ENCODE measurements around the gene MTERF2. TPM values are rescaled to one million over a fixed set of nuclear protein-coding genes. Genes with fewer than 3 reads are reported as not detected.
"Not testable (repeated sequence)": the region's sequence is repeated elsewhere in the genome, so short reads cannot be mapped to it uniquely, and the experiment has no call there.

MTERF2 gene
- 1.4 and 1.5 TPM in 2 replicates for total RNA-seq (2014; rRNA removed; shearing (Covaris generic); ENCODE audit: low replicate concordance)

GRCh38 chr12:106986625-106987389 is at the start of gene MTERF2:
TSS of gene MTERF2 (minus strand) at chr12:106987146. CDS start at chr12:106978714, 8,432 bp downstream.
- in situ Hi-C loops (cut with HindIII; ENCODE audit: low pct_unique_long_range_greater_than_20kb, low sequenced_read_pairs) = no loop called here
- DNase-seq (ENCODE audit: low read depth) = peak; percentile 84

GRCh38 chr12:107035733-107036132 is 48.8 kb upstream of the MTERF2 start:
- in situ Hi-C loops (cut with HindIII; ENCODE audit: low pct_unique_long_range_greater_than_20kb, low sequenced_read_pairs) = no loop called here
- DNase-seq (ENCODE audit: low read depth) = no peak

GRCh38 chr12:107033758-107034739 is 47.1 kb upstream of the MTERF2 start:
- in situ Hi-C loops (cut with HindIII; ENCODE audit: low pct_unique_long_range_greater_than_20kb, low sequenced_read_pairs) = no loop called here
- no peak for DNase-seq (ENCODE audit: low read depth)

GRCh38 chr12:107032266-107032665 is 45.3 kb upstream of the MTERF2 start:
- in situ Hi-C loops (cut with HindIII; ENCODE audit: low pct_unique_long_range_greater_than_20kb, low sequenced_read_pairs) = no loop called here
- DNase-seq (ENCODE audit: low read depth) = no peak

- in situ Hi-C loops (cut with HindIII; ENCODE audit: low pct_unique_long_range_greater_than_20kb, low sequenced_read_pairs) = no loop called here
- DNase-seq (ENCODE audit: low read depth) = no peak
These were observed 44.1 kb upstream of the MTERF2 start for GRCh38 chr12:107031061-107031460.

GRCh38 chr12:107029081-107029480 is 42.1 kb upstream of the MTERF2 start:
- in situ Hi-C loops (cut with HindIII; ENCODE audit: low pct_unique_long_range_greater_than_20kb, low sequenced_read_pairs) = no loop called here
- no peak for DNase-seq (ENCODE audit: low read depth)

- peak; percentile 66 for DNase-seq (ENCODE audit: low read depth)
- in situ Hi-C loops (cut with HindIII; ENCODE audit: low pct_unique_long_range_greater_than_20kb, low sequenced_read_pairs) = no loop called here
These were observed 40.7 kb upstream of the MTERF2 start for GRCh38 chr12:107027636-107028053.

- in situ Hi-C loops (cut with HindIII; ENCODE audit: low pct_unique_long_range_greater_than_20kb, low sequenced_read_pairs) = no loop called here
These were observed 40.1 kb upstream of the MTERF2 start for GRCh38 chr12:107026806-107027635.

GRCh38 chr12:107026356-107026755 is 39.4 kb upstream of the MTERF2 start:
- in situ Hi-C loops (cut with HindIII; ENCODE audit: low pct_unique_long_range_greater_than_20kb, low sequenced_read_pairs); DNase-seq (ENCODE audit: low read depth): not testable (repeated sequence)

More at GRCh38 chr12:107026806-107027635, 40.1 kb upstream of the MTERF2 start:
- DNase-seq (ENCODE audit: low read depth) = no peak

- no peak for DNase-seq (ENCODE audit: low read depth)
- in situ Hi-C loops (cut with HindIII; ENCODE audit: low pct_unique_long_range_greater_than_20kb, low sequenced_read_pairs) = no loop called here
These were observed 38.7 kb upstream of the MTERF2 start for GRCh38 chr12:107025671-107026070.

GRCh38 chr12:107019546-107019945 is 32.6 kb upstream of the MTERF2 start:
- in situ Hi-C loops (cut with HindIII; ENCODE audit: low pct_unique_long_range_greater_than_20kb, low sequenced_read_pairs) = no loop called here
- no peak for DNase-seq (ENCODE audit: low read depth)

- no peak for DNase-seq (ENCODE audit: low read depth)
- in situ Hi-C loops (cut with HindIII; ENCODE audit: low pct_unique_long_range_greater_than_20kb, low sequenced_read_pairs) = no loop called here
These were observed 30.1 kb upstream of the MTERF2 start for GRCh38 chr12:107017042-107017441.

GRCh38 chr12:107014055-107014454 is 27.1 kb upstream of the MTERF2 start:
- in situ Hi-C loops (cut with HindIII; ENCODE audit: low pct_unique_long_range_greater_than_20kb, low sequenced_read_pairs) = no loop called here
- no peak for DNase-seq (ENCODE audit: low read depth)

- DNase-seq (ENCODE audit: low read depth) = no peak
- in situ Hi-C loops (cut with HindIII; ENCODE audit: low pct_unique_long_range_greater_than_20kb, low sequenced_read_pairs) = no loop called here
These were observed 25.9 kb upstream of the MTERF2 start for GRCh38 chr12:107012736-107013425.

GRCh38 chr12:107011519-107011918 is 24.6 kb upstream of the MTERF2 start:
- DNase-seq (ENCODE audit: low read depth) = no peak
- in situ Hi-C loops (cut with HindIII; ENCODE audit: low pct_unique_long_range_greater_than_20kb, low sequenced_read_pairs) = no loop called here

GRCh38 chr12:107007411-107007810 is 20.5 kb upstream of the MTERF2 start:
- in situ Hi-C loops (cut with HindIII; ENCODE audit: low pct_unique_long_range_greater_than_20kb, low sequenced_read_pairs) = no loop called here
- DNase-seq (ENCODE audit: low read depth) = no peak

GRCh38 chr12:107002665-107003064 is 15.7 kb upstream of the MTERF2 start:
- DNase-seq (ENCODE audit: low read depth); in situ Hi-C loops (cut with HindIII; ENCODE audit: low pct_unique_long_range_greater_than_20kb, low sequenced_read_pairs): not testable (repeated sequence)

- no peak for DNase-seq (ENCODE audit: low read depth)
- in situ Hi-C loops (cut with HindIII; ENCODE audit: low pct_unique_long_range_greater_than_20kb, low sequenced_read_pairs) = no loop called here
These were observed 12.5 kb upstream of the MTERF2 start for GRCh38 chr12:106999446-106999845.

Data from Caki2 (cell line).